ENCODE measurements around the gene NKTR. TPM values are rescaled to one million over a fixed set of nuclear protein-coding genes. Genes with fewer than 3 reads are reported as not detected.

The NKTR gene
- total RNA-seq, result 8.4 and 11.5 TPM in 2 replicates

GRCh38 chr3:42600111-42600957, at the start of gene NKTR:
NKTR (plus strand) TSS chr3:42600686; CDS start chr3:42601007, 321 bp downstream.

DNA sequence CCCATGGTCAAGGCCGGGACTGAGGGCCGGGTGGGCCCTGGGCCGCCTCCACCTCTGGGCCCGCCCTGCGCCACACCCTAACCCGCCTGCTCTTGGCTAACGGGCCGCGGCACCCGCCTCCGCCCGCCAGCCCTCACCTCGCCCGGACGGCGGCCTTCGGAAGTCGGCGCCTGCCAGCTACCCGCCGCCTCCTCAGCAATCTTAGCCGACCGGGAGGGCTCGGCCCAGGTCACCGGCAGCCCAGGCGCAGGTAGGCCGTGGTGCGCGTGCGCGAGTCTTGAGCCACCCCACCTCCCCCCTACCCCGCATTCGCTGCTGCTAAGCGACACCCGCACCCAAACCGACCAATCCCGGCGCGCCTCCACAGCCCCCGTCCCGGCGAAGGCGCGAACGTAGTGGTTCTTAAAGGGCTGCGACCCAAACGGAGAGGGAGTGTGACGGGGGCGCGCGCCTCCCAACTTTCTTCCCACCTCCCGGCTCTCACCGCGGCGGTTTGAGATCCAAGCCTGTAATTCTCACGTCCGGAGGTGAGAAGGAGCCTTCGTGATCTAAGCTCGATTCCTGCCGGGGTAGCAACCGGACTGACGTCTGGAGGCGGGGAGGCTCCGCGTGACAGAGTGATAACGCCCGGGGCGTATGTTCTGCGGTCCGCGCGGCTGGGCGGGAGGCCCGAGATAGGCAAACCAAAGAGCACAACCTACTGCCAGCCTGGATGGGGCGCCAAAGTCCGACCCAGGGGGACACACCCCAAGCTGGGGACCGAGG, 18.6 kb upstream of the NKTR start, which contains the start of gene SEC22C:
Gene SEC22C (minus strand): TSS at position 259 of the 765 bp plus-strand sequence. CDS start 12,921 bp downstream, outside the sequence.

DNA sequence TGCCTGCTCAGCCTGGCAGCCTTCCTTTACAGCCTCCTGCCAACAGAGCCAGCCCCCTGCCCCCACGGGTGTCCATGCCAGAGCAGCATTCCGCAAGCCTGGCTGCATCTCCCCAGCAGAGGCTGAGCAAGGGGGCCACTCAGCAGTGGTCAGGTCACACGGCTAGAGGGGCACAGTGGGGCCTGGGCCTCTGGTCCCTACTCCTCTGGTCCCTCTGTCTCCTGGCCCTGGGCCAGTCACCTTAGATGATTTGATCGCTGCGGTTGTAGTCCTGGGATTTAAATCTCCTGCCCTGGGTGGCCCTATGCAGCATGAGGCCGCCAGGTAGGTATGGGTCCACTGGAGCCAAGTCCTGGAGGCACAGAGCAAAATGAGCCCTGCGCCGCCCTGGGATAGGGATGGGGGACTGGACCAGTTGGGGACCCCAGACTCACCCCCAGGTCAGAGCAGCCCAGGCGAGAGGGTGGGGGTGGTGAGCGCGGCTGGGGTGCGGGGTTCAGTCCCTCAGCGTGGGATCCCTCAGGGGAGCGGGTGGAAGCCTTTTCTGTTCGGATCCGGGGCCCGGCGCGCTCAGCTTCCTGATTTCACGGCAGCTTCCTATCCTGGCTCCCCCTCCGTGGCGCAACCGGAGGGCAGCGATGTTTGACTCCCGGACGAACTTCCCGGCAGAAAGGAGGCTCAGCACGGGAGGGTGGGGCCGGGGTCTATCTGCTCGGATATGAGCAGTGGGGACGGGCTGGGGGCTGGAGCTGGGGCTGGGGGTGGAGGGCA, 53.3 kb downstream of the NKTR start, which contains the start of gene ZBTB47:
Gene ZBTB47 (plus strand): TSS at position 138 of the 771 bp plus-strand sequence. CDS start 4,659 bp downstream, outside the sequence.

DNA sequence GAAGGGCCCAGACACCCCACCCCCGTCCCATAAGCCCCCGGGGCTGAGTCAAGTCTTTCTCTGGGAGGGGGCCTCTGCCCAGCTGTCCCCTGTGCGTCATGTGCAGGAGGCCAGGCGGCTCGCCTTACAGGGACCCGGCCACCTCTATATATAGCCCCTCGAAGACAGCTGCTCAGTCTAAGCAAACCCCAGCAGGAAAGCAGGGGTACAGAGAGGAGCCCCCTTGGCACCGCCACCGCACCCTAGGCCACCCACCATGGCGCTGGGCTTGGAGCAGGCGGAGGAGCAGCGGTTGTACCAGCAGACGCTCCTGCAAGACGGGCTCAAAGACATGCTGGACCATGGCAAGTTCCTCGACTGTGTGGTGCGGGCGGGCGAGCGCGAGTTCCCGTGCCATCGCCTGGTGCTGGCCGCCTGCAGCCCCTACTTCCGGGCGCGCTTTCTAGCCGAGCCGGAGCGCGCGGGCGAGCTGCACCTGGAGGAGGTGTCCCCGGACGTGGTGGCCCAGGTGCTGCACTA, 84.9 kb downstream of the NKTR start, which contains the start of gene KLHL40:
Gene KLHL40 (plus strand): TSS at position 175 of the 519 bp plus-strand sequence. CDS start 82 bp downstream, at position 257.

Other genes starting within 250 kb of the NKTR start
- not detected in 2 replicates for gene LYZL4, start 190.1 kb upstream of the NKTR start, total RNA-seq
- not detected in 2 replicates for gene VIPR1, start 98.0 kb upstream of the NKTR start, total RNA-seq
- gene SEC22C, start 18.7 kb upstream of the NKTR start, total RNA-seq, result 66.9 and 85.6 TPM in 2 replicates
- 17.0 and 25.1 TPM in 2 replicates for gene SS18L2, start 9.8 kb upstream of the NKTR start, total RNA-seq
- gene ZBTB47, start 53.0 kb downstream of the NKTR start, total RNA-seq, result 11.0 and 11.9 TPM in 2 replicates
- not detected in 2 replicates for gene KLHL40, start 84.9 kb downstream of the NKTR start, total RNA-seq
- not detected in 2 replicates for gene HHATL, start 102.1 kb downstream of the NKTR start, total RNA-seq
- 4.8 and 5.5 TPM in 2 replicates for gene CCDC13, start 172.6 kb downstream of the NKTR start, total RNA-seq
- 192 and 225 TPM in 2 replicates for gene HIGD1A, start 203.8 kb downstream of the NKTR start, total RNA-seq
- gene ACKR2, start 208.8 kb downstream of the NKTR start, total RNA-seq, result under 0.01 TPM in 1 of 2 replicates, not detected in the other